Measurements from ENCODE around the gene UST. TPM values are rescaled to one million over a fixed set of nuclear protein-coding genes. Genes with fewer than 3 reads are reported as not detected.

Gene UST
- total RNA-seq, 4 donors from 2014 or later: 2.9 to 12.0 (median 5.7) TPM

- DNase-seq: no peak
- Histone ChIP-seq H3K4me3 (no peak overlapping the region), H3K36me3 (no peaks in the 10 kb centered on the region), H3K27me3 (no peaks in the 10 kb centered on the region), H3K4me1 (peaks cover 0 to 16% (median 14%) of the 10 kb centered on the region in 3 donors), H3K9me3 (no peaks in the 10 kb centered on the region), H3K27ac (no peak overlapping the region)
- WGBS, 2 donors: 76 to 79% methylated on average over 6 of the region's 6 CpGs
- intact Hi-C loops (cut with DNase I): no loop called here
- no peak for TF ChIP-seq POLR2A (IDR thresholded peaks at IDR 0.05)
- TF ChIP-seq, protein P1, sequence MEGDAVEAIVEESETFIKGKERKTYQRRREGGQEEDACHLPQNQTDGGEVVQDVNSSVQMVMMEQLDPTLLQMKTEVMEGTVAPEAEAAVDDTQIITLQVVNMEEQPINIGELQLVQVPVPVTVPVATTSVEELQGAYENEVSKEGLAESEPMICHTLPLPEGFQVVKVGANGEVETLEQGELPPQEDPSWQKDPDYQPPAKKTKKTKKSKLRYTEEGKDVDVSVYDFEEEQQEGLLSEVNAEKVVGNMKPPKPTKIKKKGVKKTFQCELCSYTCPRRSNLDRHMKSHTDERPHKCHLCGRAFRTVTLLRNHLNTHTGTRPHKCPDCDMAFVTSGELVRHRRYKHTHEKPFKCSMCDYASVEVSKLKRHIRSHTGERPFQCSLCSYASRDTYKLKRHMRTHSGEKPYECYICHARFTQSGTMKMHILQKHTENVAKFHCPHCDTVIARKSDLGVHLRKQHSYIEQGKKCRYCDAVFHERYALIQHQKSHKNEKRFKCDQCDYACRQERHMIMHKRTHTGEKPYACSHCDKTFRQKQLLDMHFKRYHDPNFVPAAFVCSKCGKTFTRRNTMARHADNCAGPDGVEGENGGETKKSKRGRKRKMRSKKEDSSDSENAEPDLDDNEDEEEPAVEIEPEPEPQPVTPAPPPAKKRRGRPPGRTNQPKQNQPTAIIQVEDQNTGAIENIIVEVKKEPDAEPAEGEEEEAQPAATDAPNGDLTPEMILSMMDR (IDR thresholded peaks at IDR 0.05): no peak
Observed at GRCh38 chr6:148803979-148804378, 57.1 kb downstream of the UST start.

GRCh38 chr6:148805777-148806176 lies 58.9 kb downstream of the UST start:
- Histone ChIP-seq H3K27me3 (no peaks in the 10 kb centered on the region), H3K4me3 (no peak overlapping the region), H3K4me1 (peaks cover 0 to 14% (median 7%) of the 10 kb centered on the region in 3 donors), H3K9me3 (no peaks in the 10 kb centered on the region), H3K36me3 (no peaks in the 10 kb centered on the region), H3K27ac (no peak overlapping the region)
- TF ChIP-seq POLR2A (IDR thresholded peaks at IDR 0.05): no peak
- TF ChIP-seq, protein P1 (IDR thresholded peaks at IDR 0.05): no peak
- DNase-seq: no peak
- 41 to 69% methylated on average over 4 of the region's 4 CpGs for WGBS, 2 donors
- intact Hi-C loops (cut with DNase I): no loop called here

DNA sequence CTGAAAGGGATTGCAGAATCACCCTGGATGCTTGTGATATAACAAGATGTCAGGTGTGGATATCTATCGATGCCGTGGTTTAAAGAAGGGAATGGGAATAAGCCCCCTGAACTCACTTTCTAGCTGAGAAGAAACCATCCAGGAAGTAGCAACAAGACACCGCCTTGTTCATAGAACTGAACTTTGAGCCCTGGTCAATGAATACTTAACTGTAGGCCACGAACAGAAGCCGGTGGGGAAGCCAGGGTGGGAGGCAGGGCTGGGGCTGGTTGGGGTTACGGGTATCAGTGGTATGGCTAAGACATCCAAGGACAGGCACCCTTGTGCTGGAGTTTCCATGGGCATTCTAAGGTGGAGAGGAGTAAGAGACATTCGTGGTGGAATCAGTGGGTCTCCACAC lies 61.0 kb downstream of the UST start:
- Histone ChIP-seq H3K27me3 (no peaks in the 10 kb centered on the region), H3K4me1 (peaks cover 0 to 14% (median 7%) of the 10 kb centered on the region in 3 donors), H3K9me3 (no peaks in the 10 kb centered on the region), H3K36me3 (no peaks in the 10 kb centered on the region), H3K4me3 (no peak overlapping the region), H3K27ac (no peak overlapping the region)
- no peak for TF ChIP-seq POLR2A (IDR thresholded peaks at IDR 0.05)
- TF ChIP-seq, protein P1 (IDR thresholded peaks at IDR 0.05): no peak
- DNase-seq: no peak
- intact Hi-C loops (cut with DNase I): no loop called here
- WGBS, 2 donors: 95 to 98% methylated on average over 7 of the region's 7 CpGs

GRCh38 chr6:148808786-148809304 lies 62.0 kb downstream of the UST start:
- TF ChIP-seq POLR2A (IDR thresholded peaks at IDR 0.05): no peak
- TF ChIP-seq, protein P1 (IDR thresholded peaks at IDR 0.05): no peak
- Histone ChIP-seq H3K4me3 (no peak overlapping the region), H3K4me1 (peaks cover 0 to 14% (median 7%) of the 10 kb centered on the region in 3 donors), H3K27me3 (no peaks in the 10 kb centered on the region), H3K27ac (no peak overlapping the region), H3K36me3 (no peaks in the 10 kb centered on the region), H3K9me3 (no peaks in the 10 kb centered on the region)
- DNase-seq: no peak
- 88% methylated on average over 5 of the region's 5 CpGs for WGBS, 2 donors
- intact Hi-C loops (cut with DNase I): no loop called here

DNA sequence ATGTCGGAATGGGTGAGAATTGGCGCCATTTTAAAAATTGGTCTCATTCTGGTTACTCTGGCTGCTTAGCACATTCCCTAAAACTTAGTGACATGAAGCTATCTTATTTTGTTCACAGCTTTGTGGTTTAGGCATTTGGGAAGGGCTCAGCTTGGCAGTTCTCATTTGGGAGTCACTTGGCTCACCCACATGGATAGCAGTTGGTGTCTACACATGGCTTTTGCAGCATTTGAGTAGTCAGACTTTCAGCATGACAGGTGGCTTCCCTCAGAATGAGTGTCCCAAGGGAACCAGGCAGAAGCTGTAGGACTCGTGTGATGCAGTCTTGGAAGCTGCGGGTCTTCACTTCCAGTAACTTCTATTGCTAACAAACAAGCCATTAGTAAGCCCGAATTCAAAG lies 64.6 kb downstream of the UST start:
- Histone ChIP-seq H3K27ac (no peak overlapping the region), H3K4me1 (peaks cover 0 to 2% (median 0%) of the 10 kb centered on the region in 3 donors), H3K27me3 (no peaks in the 10 kb centered on the region), H3K4me3 (no peak overlapping the region), H3K9me3 (peaks cover 0 to 3% (median 3%) of the 10 kb centered on the region in 3 donors), H3K36me3 (no peaks in the 10 kb centered on the region)
- 79 to 93% methylated on average over 3 to 5 of the region's 5 CpGs for WGBS, 2 donors
- no peak for DNase-seq
- TF ChIP-seq, protein P1 (IDR thresholded peaks at IDR 0.05): no peak
- TF ChIP-seq POLR2A (IDR thresholded peaks at IDR 0.05): no peak
- intact Hi-C loops (cut with DNase I): no loop called here

All from esophagus squamous epithelium (tissue), 5 donors.